ENCODE measurements around the gene PPP2CA.
"Not testable (repeated sequence)": the region's sequence is repeated elsewhere in the genome, so short reads cannot be mapped to it uniquely, and the experiment has no call there.

- TF ChIP-seq POLR2A, CTCF (IDR thresholded peaks at IDR 0.05): not testable (repeated sequence)
These were observed 36.8 kb upstream of the PPP2CA start for GRCh38 chr5:134262629-134263028.
